Skin epidermis (tissue), 12 donors: Measurements from ENCODE around the gene CASD1.

ENCODE experiments used
- H3K27ac ChIP-seq, 21 experiments: fragments of 200-600 bp; sonication (generic) in 11 of 21; one replicate each; pipeline ENCODE4 v1.5.0; 2020; ENCODE audit warnings: mild to moderate bottlenecking in 3 of 21, inconsistent platforms in 2 of 21, moderate library complexity in 2 of 21
- H3K4me3 ChIP-seq, 7 experiments: fragments of 200-600 bp; sonication (generic) in 2 of 7; one replicate each; pipeline ENCODE4 v1.5.0; 2020; ENCODE audit warnings: inconsistent platforms in 2 of 7, mild to moderate bottlenecking in 2 of 7, moderate library complexity in 1 of 7

The CASD1 gene

GRCh38 chr7:94576316-94576715 lies 66.7 kb downstream of the CASD1 start:
- Histone ChIP-seq H3K4me3 (no peak overlapping the region), H3K27ac (no peak overlapping the region)

GRCh38 chr7:94577357-94577756 lies 67.7 kb downstream of the CASD1 start:
- H3K4me3 ChIP-seq: no peak overlapping the region
- no peak overlapping the region for H3K27ac ChIP-seq

- Histone ChIP-seq H3K4me3 (no peak overlapping the region), H3K27ac (no peak overlapping the region)
Measured at GRCh38 chr7:94578614-94579013, 69.0 kb downstream of the CASD1 start.

- Histone ChIP-seq H3K27ac (no peak overlapping the region), H3K4me3 (no peak overlapping the region)
Measured at GRCh38 chr7:94579470-94579869, 69.9 kb downstream of the CASD1 start.

- Histone ChIP-seq H3K27ac (no peak overlapping the region), H3K4me3 (no peak overlapping the region)
Measured at GRCh38 chr7:94580601-94581000, 71.0 kb downstream of the CASD1 start.

GRCh38 chr7:94584113-94584512 lies 74.5 kb downstream of the CASD1 start:
- Histone ChIP-seq H3K27ac (no peak overlapping the region), H3K4me3 (no peak overlapping the region)

- H3K4me3 ChIP-seq: no peak overlapping the region
Measured at GRCh38 chr7:94588075-94588474, 78.5 kb downstream of the CASD1 start.

GRCh38 chr7:94590526-94591162 lies 81.0 kb downstream of the CASD1 start:
- Histone ChIP-seq H3K4me3 (no peak overlapping the region), H3K27ac (no peak overlapping the region)

More at GRCh38 chr7:94588075-94588474, 78.5 kb downstream of the CASD1 start:
- H3K27ac ChIP-seq: no peak overlapping the region

- Histone ChIP-seq H3K4me3 (no peak overlapping the region), H3K27ac (no peak overlapping the region)
Measured at GRCh38 chr7:94591176-94591575, 81.6 kb downstream of the CASD1 start.

- Histone ChIP-seq H3K27ac (no peak overlapping the region), H3K4me3 (no peak overlapping the region)
Measured at GRCh38 chr7:94594882-94595281, 85.3 kb downstream of the CASD1 start.

GRCh38 chr7:94595717-94596116 lies 86.1 kb downstream of the CASD1 start:
- no peak overlapping the region for H3K27ac ChIP-seq
- no peak overlapping the region for H3K4me3 ChIP-seq

- Histone ChIP-seq H3K4me3 (no peak overlapping the region), H3K27ac (no peak overlapping the region)
Measured at GRCh38 chr7:94600267-94600666, 90.7 kb downstream of the CASD1 start.

GRCh38 chr7:94602181-94602580 lies 92.6 kb downstream of the CASD1 start:
- H3K4me3 ChIP-seq: no peak overlapping the region

GRCh38 chr7:94605031-94605430 lies 95.4 kb downstream of the CASD1 start:
- Histone ChIP-seq H3K27ac (no peak overlapping the region), H3K4me3 (no peak overlapping the region)

More at GRCh38 chr7:94602181-94602580, 92.6 kb downstream of the CASD1 start:
- no peak overlapping the region for H3K27ac ChIP-seq
